HUDEP-2 (cell line): ENCODE measurements around the gene KSR2.

Source experiments
- DNase-seq, 76 experiments: peaks; one replicate each; lab custom pipeline; 2025; ENCODE audit not compliant: unreplicated experiment in 76 of 76; lab: John Stamatoyannopoulos, UW

The KSR2 gene

DNA sequence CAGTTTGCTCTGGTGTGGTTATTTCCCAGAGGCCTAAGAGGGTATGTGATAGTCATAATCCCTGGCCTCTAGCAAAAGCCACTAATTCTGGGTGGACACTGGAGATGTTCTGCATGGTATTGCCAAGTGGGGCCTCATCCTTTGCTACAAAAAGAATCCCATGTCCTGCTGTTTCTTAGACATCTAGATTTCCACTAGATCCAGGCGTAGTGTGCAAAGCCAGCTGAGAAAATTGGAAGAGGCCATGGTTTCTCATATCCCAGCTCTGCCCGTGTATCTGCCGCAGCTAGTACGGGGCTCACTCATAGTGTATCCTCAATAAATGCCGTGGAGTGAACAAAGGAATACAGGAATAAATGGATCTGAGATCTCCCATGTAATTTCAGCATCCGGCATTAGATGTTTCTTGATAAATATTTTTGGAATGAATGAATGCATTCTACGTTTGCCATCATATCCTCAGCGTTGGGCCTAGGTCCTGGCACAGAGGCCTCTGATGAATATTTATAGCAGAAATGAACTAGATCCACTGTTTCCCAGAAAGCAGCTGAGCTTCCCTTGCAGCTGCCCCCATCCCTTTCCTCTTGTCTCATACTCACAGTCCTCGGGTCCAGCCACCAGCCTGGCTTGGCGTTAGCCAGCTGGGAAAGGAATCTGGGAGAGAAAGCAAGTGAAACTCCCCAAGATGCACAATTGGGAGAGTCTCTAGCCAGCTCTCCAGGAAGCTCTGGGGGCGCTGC is 531.1 kb downstream of the KSR2 start:
- DNase-seq = no peak

DNA sequence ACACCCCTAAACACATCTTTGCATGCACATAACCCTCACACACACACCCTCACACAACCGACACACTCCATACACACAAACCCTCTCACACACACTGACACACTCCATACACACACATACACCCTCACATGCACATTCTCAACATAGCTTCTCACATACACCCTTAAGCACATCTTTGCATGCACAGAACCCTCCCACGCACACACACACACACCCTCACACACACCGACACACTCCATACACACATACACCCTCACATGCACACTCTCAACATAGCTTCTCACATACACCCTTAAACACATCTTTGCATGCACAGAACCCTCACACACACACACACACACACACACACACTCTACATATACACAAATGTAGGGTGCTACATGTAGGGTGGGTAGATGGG is 534.9 kb downstream of the KSR2 start:
- DNase-seq = no peak

DNA sequence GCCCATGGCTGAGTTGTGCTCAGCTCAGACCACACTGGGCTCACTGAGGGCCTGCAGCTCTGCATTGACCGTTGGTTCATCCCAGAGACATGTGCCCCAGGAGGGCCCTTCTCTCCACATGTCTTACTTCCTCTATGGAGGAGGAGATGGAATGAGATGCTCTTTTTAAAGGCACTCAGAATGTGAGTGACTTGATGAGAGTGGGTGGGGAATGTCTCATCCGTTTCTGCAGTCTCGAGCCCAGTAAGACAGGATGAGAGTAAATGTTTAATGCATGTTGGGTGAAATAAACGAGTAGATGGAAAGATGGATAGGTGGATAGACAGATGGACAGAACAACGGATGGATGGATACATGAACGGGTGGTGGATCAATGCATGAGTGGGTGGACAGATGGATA is 538.5 kb downstream of the KSR2 start:
- DNase-seq = no peak

DNA sequence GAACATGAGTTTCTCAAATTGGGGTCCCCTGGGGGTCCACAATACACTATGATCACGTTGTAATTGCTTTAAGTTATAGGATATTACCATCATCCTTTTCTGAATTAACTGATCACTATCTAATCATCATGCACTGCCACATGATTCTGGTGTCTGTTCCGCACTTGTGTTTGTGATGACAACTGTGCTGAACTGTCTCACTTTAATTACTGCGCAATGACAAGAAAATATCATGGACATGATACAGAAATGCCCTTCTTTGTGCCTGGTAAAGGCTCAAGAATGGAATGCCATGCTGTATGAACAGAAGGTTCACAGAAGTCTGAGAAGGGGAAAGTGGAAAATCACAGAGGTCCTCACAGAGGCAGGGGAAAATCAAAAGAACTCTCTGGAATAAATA is 541.6 kb downstream of the KSR2 start:
- DNase-seq = no peak

DNA sequence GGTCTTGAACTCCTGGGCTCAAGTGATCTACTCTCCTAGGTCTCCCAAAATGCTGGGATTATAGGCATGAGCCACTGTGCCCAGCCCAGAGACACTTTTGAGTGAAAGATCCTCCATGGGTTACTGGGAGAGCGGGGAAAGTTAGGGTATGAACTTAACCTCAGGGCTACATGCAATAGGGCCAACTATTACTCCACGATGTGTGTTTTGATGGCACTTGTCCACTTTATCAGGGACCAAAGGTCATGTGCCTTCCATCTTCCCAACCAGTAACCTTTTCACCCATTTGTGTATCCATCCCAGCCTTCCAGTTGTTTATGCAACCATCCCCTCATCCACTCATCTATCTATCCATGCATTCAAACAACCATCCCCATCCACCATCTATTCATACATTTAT is 546.8 kb downstream of the KSR2 start:
- no peak for DNase-seq

DNA sequence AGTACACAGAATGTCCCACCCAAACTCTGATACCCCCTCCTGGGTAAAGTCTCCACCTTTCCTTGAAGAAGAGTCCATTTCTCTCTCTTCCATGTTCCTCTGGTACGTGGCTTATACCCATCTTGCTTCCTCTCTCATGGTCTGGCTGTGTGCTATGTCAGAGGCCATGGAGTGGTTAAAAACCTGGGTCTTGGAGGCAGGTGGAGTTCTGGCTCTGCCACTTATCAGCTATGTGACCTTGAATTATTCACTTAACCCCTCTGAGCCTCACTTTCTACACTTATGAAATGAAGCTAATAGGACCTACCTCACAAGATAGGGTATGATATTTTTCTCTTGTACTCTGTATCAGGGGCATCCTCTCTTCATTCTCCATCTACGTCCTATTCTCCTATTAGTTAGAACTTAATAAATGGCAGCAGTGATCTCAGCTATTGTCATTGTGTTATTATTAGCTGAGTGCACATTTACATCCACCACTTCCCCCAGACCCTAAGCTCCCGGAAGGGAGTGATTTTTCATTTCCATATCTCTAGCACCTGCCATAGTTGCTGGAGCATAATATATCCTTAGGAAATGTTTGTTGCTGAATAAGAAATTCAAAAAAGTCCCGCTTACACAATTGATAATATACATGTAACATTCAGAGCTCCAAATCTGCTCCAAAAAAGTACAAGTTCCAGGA is 547.6 kb downstream of the KSR2 start:
- no peak for DNase-seq

DNA sequence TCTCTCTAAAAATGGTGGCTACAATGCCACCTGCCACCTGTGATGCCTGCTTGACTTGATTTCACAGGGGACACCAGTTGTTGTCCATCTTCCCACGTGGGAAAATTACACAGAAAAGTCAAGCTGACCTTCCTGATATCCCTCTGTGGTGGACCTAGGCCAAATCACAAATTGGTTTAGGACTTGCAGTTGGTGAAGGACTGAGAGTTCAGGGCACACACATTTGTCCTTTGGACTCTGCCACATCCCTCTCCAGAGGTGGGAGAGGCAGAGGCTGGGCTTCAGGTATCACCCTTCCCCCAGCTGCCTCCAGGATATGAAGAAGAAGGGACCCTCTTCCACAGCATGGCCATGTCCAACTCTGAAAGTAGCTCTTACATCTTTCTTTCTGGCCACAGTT is 551.8 kb downstream of the KSR2 start:
- no peak for DNase-seq

DNA sequence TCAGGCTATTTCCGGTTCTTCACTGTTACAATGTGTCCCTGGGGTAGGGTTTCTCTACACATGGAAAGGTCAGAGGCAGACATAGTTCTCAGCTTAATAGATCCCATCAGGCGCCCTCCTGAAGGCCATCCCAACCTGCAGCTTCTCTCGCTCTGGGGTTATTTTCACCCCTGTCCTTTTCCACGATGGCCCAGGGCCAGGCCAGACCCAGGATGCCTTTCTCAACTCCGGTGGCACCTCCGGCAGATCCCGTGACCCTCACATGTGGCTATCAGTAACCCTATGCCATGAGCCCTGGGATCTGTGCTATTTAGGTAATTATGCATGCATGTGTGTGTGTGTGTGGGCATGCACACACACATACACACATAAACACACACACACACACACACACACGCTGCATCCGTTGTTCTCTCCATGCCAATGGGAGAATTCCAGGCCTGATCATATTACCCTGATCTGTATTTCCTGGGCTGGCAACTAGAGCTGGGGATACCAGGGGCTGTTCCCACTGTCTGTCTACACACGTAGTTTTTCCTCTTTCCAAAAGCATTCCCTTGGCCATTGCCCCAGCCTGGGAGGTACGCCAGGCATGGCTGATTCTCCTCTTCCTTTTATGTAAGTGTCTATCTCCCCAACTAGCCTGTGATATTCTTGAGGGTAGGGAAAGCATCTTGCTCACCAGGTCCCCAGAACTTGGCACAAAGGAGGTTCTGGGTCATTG is 556.2 kb downstream of the KSR2 start:
- DNase-seq = no peak

DNA sequence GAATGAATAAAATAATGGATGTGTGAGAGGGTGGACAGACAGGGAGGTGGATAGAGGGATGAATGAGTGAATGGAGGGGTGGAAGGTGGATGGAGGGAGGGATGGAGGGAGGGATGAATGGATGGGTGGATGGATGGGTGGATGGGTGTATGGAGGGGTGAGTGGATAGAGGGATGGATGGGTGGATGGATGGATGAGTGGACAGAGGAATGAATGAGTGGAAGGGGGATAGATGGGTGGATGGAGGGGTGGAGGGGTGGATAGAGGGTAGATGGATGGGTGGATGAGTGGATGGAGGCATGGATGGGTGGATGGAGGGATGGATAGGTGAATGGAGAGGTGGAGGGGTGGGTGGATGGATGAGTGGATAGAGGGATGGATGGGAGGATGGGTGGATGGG is 559.5 kb downstream of the KSR2 start:
- DNase-seq = no peak

DNA sequence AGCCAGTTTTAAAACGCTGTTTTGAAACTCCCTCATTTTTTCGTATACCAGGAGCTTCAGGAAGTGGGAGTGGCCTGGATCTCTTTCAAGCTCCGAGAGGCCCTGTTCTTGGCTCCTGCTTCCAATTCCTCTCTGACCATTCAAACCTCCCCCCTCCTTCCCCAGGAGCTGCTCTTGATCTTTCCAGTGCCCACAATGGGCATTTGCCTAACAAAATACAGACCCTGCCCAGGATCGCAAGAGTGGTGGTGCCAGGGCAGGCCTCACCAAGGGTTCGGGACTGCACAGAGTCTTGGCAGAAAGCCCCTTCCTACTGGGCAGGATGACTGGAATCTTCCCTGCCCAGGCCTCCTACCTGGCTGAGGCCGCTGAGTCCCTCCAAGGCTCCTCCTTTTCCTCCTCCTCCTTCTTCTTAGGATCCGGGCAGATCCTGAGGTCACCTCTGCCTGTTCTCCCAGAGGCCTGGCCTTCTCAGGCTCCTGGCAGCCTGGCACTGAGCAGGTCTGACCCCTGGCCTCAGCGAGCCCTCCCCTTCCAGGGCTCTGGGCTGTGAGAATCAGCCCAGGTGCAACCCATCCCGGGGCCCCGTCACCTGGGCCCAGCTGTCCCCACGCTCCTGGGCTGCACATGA is 560.5 kb downstream of the KSR2 start:
- no peak for DNase-seq

DNA sequence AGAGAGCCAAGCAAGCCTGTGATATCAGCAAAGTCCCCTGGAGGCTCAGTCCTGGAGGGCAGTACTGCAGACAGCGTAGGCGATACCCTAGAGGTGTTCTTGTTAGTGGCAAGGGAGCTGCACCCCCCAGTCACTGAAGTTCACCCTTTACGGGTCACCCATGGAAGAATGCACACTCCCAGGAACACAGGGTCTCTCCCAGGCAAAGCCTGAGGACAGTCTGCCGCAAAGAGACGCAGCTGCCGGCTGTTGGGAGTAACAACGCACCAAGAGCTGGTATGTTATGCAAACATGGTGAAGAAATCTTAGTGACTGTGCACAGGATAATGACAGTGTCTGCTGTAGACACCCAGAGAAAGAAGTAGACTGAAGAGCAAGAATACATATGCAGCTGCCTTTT is 563.9 kb downstream of the KSR2 start:
- DNase-seq = no peak

DNA sequence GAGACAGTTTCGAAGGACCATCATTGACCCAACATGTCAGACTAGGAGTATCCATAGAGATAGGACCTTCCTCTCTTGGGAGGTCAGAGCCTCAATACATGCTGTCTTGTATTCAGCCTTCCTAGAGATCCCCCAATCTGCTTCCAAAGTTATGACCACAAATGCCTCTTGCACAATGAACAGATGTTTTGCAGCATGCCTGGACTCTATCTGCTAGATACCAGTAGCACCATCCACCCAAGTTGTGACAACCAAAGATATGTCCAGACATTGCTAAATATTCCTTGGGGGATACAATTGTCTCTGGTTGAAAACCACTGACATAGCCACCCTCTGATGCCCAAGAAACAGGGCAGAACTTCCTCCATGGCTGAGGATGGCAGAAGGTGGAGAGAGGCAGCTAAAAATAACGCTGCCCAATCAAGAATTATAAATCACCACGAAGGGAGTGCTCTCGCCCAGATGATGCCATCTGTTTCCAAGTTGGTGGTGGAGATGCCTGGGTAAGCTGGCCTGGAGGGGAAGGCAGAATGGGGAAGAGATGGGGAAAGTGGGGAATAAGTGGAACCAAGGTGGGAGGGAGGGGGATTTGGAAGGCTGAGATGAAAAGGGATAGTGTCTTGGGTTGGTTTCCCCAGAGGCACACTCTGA is 564.5 kb downstream of the KSR2 start:
- DNase-seq = no peak

DNA sequence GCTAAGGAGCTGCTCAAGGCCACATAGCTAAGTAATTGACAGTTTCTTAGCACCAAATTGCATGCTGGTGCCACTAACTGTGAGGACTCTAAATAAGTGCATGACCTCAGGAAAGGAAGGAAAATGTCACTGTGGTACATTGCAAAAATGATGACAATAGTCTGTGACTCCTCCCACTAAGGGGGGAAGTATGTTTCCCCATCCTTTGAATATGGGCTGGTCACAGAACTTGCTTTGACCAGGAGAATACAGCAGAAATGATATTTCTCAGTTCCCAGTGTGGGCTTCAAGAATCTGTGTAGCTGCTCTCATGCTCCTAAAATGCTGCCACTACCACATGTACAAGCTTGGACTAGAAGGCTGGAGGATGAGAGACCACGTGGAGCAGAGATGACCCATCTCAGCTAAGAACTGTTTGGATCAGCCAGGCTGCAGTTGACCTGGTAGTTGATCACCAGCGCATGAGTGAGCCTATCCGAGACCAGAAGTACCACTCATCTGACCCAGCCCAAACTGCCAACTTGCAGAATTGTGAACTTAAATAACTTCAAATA is 565.1 kb downstream of the KSR2 start:
- DNase-seq = no peak
